SK-N-SH (cell line): ENCODE data around the gene UBE2R2. TPM values are rescaled to one million over a fixed set of nuclear protein-coding genes. Genes with fewer than 3 reads are reported as not detected.
"Not testable (repeated sequence)": the region's sequence is repeated elsewhere in the genome, so short reads cannot be mapped to it uniquely, and the experiment has no call there.

Experiments used
- CTCF ChIA-PET: fragments of 300-600, 350-600 bp; formaldehyde crosslinking; extraction: SDS; loops from one replicate; lab custom pipeline; 2021; lab: Yijun Ruan, JAX
- POLR2A ChIA-PET: fragments of 350-600 bp; sonication (Branson Sonifier 250); formaldehyde crosslinking; extraction: SDS; loops from one replicate; lab custom pipeline; 2020; ENCODE audit warnings: antibody characterized with exemption, inconsistent platforms; lab: Yijun Ruan, JAX
- DNase-seq: peaks from one replicate; pipeline ENCODE4 v3.0.0; 2012
- H2AFZ ChIP-seq: fragments of 200-600 bp; sonication (generic); 2 replicates; pipeline ENCODE4 v1.8.1; 2016; ENCODE audit warnings: antibody characterized with exemption, mild to moderate bottlenecking, low read depth
- H3F3A ChIP-seq: fragments of 200-600 bp; sonication (generic); replicated peaks from 2 replicates; pipeline ENCODE3; 2016; ENCODE audit warnings: antibody characterized with exemption, mild to moderate bottlenecking; ENCODE audit not compliant: insufficient read depth
- H3K27ac ChIP-seq, 2 experiments: fragments of 200-500 bp in 1 of 2; fragments of 200-600 bp in 1 of 2; sonication (Bioruptor generic) in 1 of 2; sonication (generic), shearing (Covaris generic) in 1 of 2; 2 replicates each; pipeline versions ENCODE4 v1.5.1 to v1.6.1; 2014 to 2016; ENCODE audit warnings: low read depth in 2 of 2, inconsistent platforms in 1 of 2, low read length in 1 of 2, mild to moderate bottlenecking in 1 of 2, mixed read lengths in 1 of 2
- H3K27me3 ChIP-seq: fragments of 200-600 bp; sonication (generic), shearing (Covaris generic); 2 replicates; pipeline ENCODE4 v1.6.1; 2016; ENCODE audit warnings: mixed run types; ENCODE audit not compliant: insufficient read depth
- H3K36me3 ChIP-seq, 2 experiments: fragments of 200-500 bp in 1 of 2; fragments of 200-600 bp in 1 of 2; sonication (Bioruptor generic) in 1 of 2; sonication (generic) in 1 of 2; replicated peaks in 1 of 2; 2 replicates each; pipeline versions ENCODE3 to v1.5.1; 2014 to 2016; ENCODE audit warnings: low read length in 1 of 2, mild to moderate bottlenecking in 1 of 2; ENCODE audit not compliant: insufficient read depth in 2 of 2, control insufficient read depth in 1 of 2
- H3K4me1 ChIP-seq, 2 experiments: fragments of 200-500 bp in 1 of 2; fragments of 200-600 bp in 1 of 2; sonication (Bioruptor generic) in 1 of 2; sonication (generic), shearing (Covaris generic) in 1 of 2; 2 replicates each; pipeline versions ENCODE4 v1.5.1 to v1.6.1; 2014 to 2016; ENCODE audit warnings: low read depth in 1 of 2, low read length in 1 of 2, mixed run types in 1 of 2; ENCODE audit not compliant: insufficient read depth in 2 of 2, control insufficient read depth in 1 of 2
- H3K4me2 ChIP-seq: fragments of 200-600 bp; sonication (generic), shearing (Covaris generic); 2 replicates; pipeline ENCODE4 v1.6.1; 2017; ENCODE audit warnings: mixed run types
- H3K4me3 ChIP-seq, 2 experiments: fragments of 200-500 bp in 1 of 2; fragments of 200-600 bp in 1 of 2; sonication (Bioruptor generic) in 1 of 2; sonication (generic), shearing (Covaris generic) in 1 of 2; 2 replicates each; pipeline versions ENCODE4 v1.5.1 to v1.8.1; 2014 to 2016; ENCODE audit warnings: low read depth in 2 of 2, inconsistent platforms in 1 of 2, low read length in 1 of 2, mild to moderate bottlenecking in 1 of 2, mixed read lengths in 1 of 2, moderate library complexity in 1 of 2
- H3K79me2 ChIP-seq: fragments of 200-600 bp; sonication (generic); 2 replicates; pipeline ENCODE4 v1.8.1; 2017; ENCODE audit warnings: mild to moderate bottlenecking; ENCODE audit not compliant: insufficient read depth
- H3K9ac ChIP-seq: fragments of 200-600 bp; sonication (generic); 2 replicates; pipeline ENCODE4 v1.6.1; 2017; ENCODE audit warnings: mixed run types
- H3K9me2 ChIP-seq: fragments of 200-600 bp; sonication (generic); 2 replicates; pipeline ENCODE4 v1.6.1; 2017; ENCODE audit warnings: mixed run types
- H3K9me3 ChIP-seq: fragments of 200-600 bp; sonication (generic); 2 replicates; pipeline ENCODE4 v1.6.1; 2017; ENCODE audit warnings: mixed run types, mild to moderate bottlenecking, moderate library complexity
- H4K20me1 ChIP-seq: fragments of 200-600 bp; sonication (generic); 2 replicates; pipeline ENCODE4 v1.6.1; 2017; ENCODE audit warnings: mild to moderate bottlenecking, mixed run types; ENCODE audit not compliant: insufficient read depth
- CHD2 ChIP-seq: fragments of 150-350 bp; IDR thresholded peaks from 2 replicates; pipeline ENCODE4 v1.6.1; 2018; ENCODE audit warnings: low read length; ENCODE audit not compliant: partially characterized antibody
- EZH2phosphoT487 ChIP-seq: fragments of 200-600 bp; sonication (generic); IDR thresholded peaks from 2 replicates; pipeline ENCODE4 v1.6.1; 2017; ENCODE audit warnings: low read depth, mixed run types, mild to moderate bottlenecking, antibody characterized with exemption, moderate library complexity, borderline replicate concordance
- FOSL2 ChIP-seq: IDR thresholded peaks from 2 replicates; pipeline ENCODE4 v1.4.0; 2012; ENCODE audit warnings: low read depth, mild to moderate bottlenecking, moderate library complexity, borderline replicate concordance
- FOXM1 ChIP-seq: IDR thresholded peaks from 2 replicates; pipeline ENCODE4 v1.4.0; 2012; ENCODE audit warnings: low read depth, mild to moderate bottlenecking
- GATA2 ChIP-seq: sonication (generic); formaldehyde crosslinking; IDR thresholded peaks from 2 replicates; pipeline ENCODE4 v1.5.0; 2020; ENCODE audit warnings: mild to moderate bottlenecking, missing genetic modification reagents
- JUND ChIP-seq: IDR thresholded peaks from 2 replicates; pipeline ENCODE4 v1.4.0; 2012
- POLR2AphosphoS5 ChIP-seq: IDR thresholded peaks from 2 replicates; pipeline ENCODE4 v1.6.1; 2012; ENCODE audit warnings: low read depth, low read length
- RCOR1 ChIP-seq: fragments of 150-350 bp; IDR thresholded peaks from 2 replicates; pipeline ENCODE4 v1.6.1; 2017; ENCODE audit warnings: antibody characterized with exemption, low read length
- TAF1 ChIP-seq: IDR thresholded peaks from 2 replicates; pipeline ENCODE4 v1.6.1; 2012; ENCODE audit warnings: low read depth, mild to moderate bottlenecking, low read length, moderate library complexity, borderline replicate concordance
- TCF12 ChIP-seq: IDR thresholded peaks from 2 replicates; pipeline ENCODE4 v1.4.0; 2012
- WGBS: methylation state at CpG from one replicate; pipeline ENCODE4 v1.1.6; 2017; ENCODE audit warnings: low lambda C conversion rate; 5-methylcytosine and 5-hydroxymethylcytosine counted together
- polyA plus RNA-seq, 3 experiments: library from polyadenylated mRNA; depleted of rRNA; stranded (reverse); fragments of >200 nt; gene quantifications; 2 replicates each; pipeline ENCODE4 v1.2.3, GENCODE V29; 2012
- TF ChIP-seq, protein P1 (sequence below): IDR thresholded peaks from 2 replicates; pipeline ENCODE4 v1.4.0; 2012; ENCODE audit warnings: low read depth
- TF ChIP-seq, protein P2 (sequence below): IDR thresholded peaks from 2 replicates; pipeline ENCODE4 v1.6.1; 2012; ENCODE audit warnings: mild to moderate bottlenecking, low read depth, low read length, moderate library complexity
- TF ChIP-seq, protein P3 (sequence below): IDR thresholded peaks from 2 replicates; pipeline ENCODE4 v1.4.0; 2012; ENCODE audit warnings: low read depth, borderline replicate concordance
- TF ChIP-seq, protein P4 (sequence below): IDR thresholded peaks from 2 replicates; pipeline ENCODE4 v1.4.0; 2012; ENCODE audit warnings: low read depth, borderline replicate concordance

UBE2R2 gene
- polyA plus RNA-seq, 1 of the 3 experiments (the other 2 are of a cell fraction), result 19.7 TPM

DNA sequence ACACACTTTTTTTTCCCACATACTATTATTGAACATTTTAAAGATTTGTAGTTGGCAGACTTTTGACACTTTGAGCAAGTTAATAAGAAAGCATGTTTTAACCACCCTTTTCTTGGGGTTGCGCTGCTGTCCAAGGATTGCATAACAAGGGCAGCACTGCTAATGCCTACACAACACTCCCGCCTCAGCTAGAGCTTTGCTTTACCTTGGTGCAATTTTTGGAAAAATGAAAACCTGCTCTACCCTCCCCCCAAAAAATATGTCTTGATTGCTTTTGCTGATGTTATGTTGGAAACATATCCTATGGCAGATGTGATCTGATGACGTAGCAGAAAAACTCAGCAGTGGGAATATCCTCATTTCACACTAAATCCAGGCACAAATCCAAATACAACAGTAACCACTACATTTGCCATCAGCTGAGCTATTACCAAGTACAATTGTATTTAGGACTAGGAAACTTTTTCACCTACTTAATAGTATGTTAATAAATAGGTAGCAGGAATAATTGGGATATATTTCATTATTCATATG is 51.5 kb downstream of the UBE2R2 start:
- H3K4me2 ChIP-seq, result no peak overlapping the region
- peaks cover 99% of the 10 kb centered on the region for H4K20me1 ChIP-seq

DNA sequence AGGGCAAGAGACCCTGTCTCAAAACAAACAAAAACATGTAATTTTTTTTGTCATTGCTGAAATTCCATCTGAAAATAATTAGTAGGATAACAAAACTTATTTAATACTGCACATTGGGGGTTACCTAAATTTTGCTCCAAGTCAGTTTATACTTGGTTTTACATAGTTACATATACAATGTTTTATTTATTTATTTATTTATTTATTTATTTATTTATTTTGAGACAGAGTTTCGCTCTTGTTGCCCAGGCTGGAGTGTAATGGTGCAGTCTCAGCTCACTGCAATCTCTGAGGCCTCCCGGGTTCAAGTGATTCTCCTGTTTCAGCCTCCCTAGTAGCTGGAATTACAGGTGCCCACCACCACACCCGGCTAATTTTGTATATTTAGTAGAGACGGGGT is 52.3 kb downstream of the UBE2R2 start:
- 100% methylated on average over 3 of the region's 4 CpGs for WGBS
- POLR2A ChIA-PET, H3K4me3 ChIP-seq, H3K9ac ChIP-seq, H3K27me3 ChIP-seq, H3K9me2 ChIP-seq, H3K27ac ChIP-seq, H3K4me2 ChIP-seq, H3K9me3 ChIP-seq, H2AFZ ChIP-seq, DNase-seq, H3K4me1 ChIP-seq: not testable (repeated sequence)
- peaks cover 0 to 12% of the 10 kb centered on the region in 2 experiments for H3K36me3 ChIP-seq
- peaks cover 12% of the 10 kb centered on the region for H3F3A ChIP-seq
- CTCF ChIA-PET, result interaction anchor here (0.7 to 1.9 kb wide), 4 partner anchors 10 to 56 kb away, joined by 3 to 8 read pairs (median 3); no protein-coding TSS in a partner anchor
- H3K79me2 ChIP-seq, result peaks cover 100% of the 10 kb centered on the region
- H4K20me1 ChIP-seq, result peaks cover 99% of the 10 kb centered on the region

More for the DNA sequence above, 51.5 kb downstream of the UBE2R2 start:
- DNase-seq, result no peak
- TF ChIP-seq EZH2phosphoT487 (no peak), FOXM1 (no peak), GATA2 (CRISPR knock-in tag) (no peak), JUND (no peak), FOSL2 (no peak), POLR2AphosphoS5 (no peak), TCF12 (no peak), RCOR1 (no peak), TAF1 (no peak), CHD2 (no peak)
- TF ChIP-seq, protein P1, sequence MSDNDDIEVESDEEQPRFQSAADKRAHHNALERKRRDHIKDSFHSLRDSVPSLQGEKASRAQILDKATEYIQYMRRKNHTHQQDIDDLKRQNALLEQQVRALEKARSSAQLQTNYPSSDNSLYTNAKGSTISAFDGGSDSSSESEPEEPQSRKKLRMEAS, result no peak
- TF ChIP-seq, protein P2, sequence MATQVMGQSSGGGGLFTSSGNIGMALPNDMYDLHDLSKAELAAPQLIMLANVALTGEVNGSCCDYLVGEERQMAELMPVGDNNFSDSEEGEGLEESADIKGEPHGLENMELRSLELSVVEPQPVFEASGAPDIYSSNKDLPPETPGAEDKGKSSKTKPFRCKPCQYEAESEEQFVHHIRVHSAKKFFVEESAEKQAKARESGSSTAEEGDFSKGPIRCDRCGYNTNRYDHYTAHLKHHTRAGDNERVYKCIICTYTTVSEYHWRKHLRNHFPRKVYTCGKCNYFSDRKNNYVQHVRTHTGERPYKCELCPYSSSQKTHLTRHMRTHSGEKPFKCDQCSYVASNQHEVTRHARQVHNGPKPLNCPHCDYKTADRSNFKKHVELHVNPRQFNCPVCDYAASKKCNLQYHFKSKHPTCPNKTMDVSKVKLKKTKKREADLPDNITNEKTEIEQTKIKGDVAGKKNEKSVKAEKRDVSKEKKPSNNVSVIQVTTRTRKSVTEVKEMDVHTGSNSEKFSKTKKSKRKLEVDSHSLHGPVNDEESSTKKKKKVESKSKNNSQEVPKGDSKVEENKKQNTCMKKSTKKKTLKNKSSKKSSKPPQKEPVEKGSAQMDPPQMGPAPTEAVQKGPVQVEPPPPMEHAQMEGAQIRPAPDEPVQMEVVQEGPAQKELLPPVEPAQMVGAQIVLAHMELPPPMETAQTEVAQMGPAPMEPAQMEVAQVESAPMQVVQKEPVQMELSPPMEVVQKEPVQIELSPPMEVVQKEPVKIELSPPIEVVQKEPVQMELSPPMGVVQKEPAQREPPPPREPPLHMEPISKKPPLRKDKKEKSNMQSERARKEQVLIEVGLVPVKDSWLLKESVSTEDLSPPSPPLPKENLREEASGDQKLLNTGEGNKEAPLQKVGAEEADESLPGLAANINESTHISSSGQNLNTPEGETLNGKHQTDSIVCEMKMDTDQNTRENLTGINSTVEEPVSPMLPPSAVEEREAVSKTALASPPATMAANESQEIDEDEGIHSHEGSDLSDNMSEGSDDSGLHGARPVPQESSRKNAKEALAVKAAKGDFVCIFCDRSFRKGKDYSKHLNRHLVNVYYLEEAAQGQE, result no peak
- TF ChIP-seq, protein P3, sequence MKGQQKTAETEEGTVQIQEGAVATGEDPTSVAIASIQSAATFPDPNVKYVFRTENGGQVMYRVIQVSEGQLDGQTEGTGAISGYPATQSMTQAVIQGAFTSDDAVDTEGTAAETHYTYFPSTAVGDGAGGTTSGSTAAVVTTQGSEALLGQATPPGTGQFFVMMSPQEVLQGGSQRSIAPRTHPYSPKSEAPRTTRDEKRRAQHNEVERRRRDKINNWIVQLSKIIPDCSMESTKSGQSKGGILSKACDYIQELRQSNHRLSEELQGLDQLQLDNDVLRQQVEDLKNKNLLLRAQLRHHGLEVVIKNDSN, result no peak
- TF ChIP-seq, protein P4, sequence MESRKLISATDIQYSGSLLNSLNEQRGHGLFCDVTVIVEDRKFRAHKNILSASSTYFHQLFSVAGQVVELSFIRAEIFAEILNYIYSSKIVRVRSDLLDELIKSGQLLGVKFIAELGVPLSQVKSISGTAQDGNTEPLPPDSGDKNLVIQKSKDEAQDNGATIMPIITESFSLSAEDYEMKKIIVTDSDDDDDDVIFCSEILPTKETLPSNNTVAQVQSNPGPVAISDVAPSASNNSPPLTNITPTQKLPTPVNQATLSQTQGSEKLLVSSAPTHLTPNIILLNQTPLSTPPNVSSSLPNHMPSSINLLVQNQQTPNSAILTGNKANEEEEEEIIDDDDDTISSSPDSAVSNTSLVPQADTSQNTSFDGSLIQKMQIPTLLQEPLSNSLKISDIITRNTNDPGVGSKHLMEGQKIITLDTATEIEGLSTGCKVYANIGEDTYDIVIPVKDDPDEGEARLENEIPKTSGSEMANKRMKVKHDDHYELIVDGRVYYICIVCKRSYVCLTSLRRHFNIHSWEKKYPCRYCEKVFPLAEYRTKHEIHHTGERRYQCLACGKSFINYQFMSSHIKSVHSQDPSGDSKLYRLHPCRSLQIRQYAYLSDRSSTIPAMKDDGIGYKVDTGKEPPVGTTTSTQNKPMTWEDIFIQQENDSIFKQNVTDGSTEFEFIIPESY, result no peak
- no peak overlapping the region for H2AFZ ChIP-seq
- POLR2A ChIA-PET, result no interaction called here
- no peaks in the 10 kb centered on the region; the same call in 1 of the 2 replicates for H3K9me3 ChIP-seq
- H3F3A ChIP-seq, result peaks cover 12% of the 10 kb centered on the region
- H3K36me3 ChIP-seq, result peaks cover 0 to 12% of the 10 kb centered on the region in 2 experiments
- peaks cover 100% of the 10 kb centered on the region for H3K79me2 ChIP-seq
- CTCF ChIA-PET, result interaction anchor here (0.7 to 1.9 kb wide), 5 partner anchors 9 to 55 kb away, joined by 3 to 8 read pairs (median 4); no protein-coding TSS in a partner anchor
- H3K9ac ChIP-seq, result no peak overlapping the region
- no peak overlapping the region for H3K4me3 ChIP-seq
- WGBS, result 99% methylated on average over 3 of the region's 3 CpGs
- peaks cover 7 to 8% of the 10 kb centered on the region in 2 experiments; a peak in 2 of 4 replicates for H3K4me1 ChIP-seq
- H3K9me2 ChIP-seq, result no peaks in the 10 kb centered on the region
- no peaks in the 10 kb centered on the region for H3K27me3 ChIP-seq
- H3K27ac ChIP-seq, result no peak overlapping the region; a peak in 1 of 4 replicates
